ENCODE data around the gene ELANE.

ELANE gene

DNA sequence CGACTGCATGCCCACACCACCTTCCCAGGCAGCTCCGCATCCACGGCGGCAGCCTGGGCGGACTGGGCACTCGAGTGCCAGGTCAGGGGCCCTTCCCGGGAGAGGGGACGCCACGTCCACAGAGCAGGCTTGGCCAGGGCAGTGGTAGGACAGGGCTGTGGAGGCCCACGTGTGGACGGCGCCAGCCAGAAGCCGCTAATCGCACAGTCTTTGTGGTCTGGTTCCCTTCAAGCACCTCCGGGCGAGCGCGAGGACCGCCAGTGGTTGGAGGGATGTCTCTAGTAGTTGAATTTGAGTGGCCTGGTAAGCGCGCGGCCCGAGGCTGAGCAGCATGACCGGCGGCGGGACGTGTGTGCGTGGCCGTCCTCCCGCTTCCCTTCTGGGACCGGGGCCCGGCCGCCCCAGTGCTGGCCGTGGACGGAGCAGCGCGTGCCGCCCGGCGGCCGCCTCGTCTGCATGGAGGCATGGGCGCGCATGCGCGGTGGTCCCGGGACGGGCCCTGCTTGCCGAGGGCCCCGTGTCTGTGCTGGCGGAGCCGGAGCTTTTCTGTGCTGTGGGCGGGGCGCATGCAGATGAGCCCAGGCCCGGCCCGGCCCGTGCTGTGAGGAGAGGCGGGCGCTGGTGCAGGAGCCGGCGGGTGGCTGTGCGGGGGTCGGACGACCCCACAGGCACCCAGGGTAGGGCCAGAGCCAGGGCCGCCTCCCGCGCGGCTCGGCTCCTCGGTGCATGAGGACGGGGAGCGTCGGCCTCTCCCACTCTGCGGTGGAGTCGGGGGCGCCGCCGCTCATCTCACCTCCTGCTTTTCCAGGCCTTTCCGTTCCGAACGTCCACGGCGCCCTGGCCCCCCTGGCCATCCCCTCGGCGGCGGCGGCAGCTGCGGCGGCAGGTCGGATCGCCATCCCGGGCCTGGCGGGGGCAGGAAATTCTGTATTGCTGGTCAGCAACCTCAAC is 46.2 kb upstream of the ELANE start:
- TF ChIP-seq CTCF (IDR thresholded peaks at IDR 0.05), result no peak

DNA sequence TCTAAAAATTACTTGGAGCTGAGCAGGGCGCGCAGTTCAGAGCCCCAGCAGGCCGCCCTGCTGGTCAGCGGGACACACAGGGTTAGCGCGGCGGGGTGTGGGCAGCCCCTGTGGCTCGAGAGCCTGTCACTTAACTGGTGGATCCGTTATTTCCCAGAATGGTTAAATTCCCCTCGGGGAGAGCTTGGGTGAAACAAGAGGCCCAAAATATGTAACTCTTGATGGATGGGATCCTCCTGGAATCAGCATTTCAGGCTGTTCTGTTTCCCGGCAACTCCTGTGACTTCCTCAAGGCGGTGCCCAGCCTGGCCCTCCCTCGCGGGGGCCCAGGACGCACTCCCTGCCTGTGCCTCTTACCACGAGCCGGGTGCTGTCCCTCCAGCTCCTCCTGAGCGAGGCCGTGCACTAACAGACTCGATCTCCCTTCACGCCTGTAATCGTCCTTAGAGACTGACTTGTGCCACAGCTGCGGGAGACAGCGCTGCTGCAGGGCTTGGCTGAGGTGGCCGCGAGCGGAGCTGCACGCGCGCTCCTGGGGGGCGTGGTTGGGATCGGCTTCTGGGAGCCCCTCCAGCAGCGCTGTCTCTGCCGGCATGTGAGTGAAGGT is 45.2 kb upstream of the ELANE start:
- no peak for TF ChIP-seq CTCF (IDR thresholded peaks at IDR 0.05)

DNA sequence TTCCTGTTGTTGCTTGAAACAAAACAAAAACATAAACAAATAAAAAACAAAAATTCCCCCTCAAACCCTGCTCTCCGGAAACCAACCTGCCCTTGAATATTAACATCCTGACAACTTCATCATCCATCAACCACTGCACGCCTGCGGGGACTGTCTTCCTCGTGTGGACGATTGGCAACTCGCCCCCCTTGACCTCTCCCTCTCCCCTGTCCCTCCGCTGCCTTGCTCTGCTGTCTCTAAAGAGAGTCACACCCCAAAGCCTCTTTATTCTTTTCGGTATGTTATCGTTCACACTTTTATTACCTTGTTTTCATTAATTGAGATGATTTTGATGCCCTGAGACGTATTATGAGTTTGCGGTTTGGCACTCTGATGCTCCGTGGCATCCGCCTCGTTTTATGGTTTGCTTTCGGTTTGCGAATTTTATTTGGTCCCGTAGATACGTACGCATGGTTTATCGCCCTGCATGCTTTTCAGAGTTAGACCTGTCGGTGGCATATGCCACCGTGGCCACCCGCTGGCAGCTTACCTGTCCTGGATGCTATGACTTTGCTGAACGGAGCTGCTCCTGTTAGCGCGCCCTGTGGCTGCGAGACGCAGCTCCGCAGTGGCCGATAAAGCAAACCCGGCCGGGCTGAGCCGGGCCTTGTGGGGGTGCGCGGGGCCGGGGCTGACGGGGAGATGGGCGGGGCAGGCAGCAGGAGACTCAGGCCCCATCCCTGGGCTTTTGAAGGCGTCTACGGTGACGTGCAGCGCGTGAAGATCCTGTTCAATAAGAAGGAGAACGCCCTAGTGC is 44.3 kb upstream of the ELANE start:
- TF ChIP-seq CTCF (IDR thresholded peaks at IDR 0.05), result no peak

DNA sequence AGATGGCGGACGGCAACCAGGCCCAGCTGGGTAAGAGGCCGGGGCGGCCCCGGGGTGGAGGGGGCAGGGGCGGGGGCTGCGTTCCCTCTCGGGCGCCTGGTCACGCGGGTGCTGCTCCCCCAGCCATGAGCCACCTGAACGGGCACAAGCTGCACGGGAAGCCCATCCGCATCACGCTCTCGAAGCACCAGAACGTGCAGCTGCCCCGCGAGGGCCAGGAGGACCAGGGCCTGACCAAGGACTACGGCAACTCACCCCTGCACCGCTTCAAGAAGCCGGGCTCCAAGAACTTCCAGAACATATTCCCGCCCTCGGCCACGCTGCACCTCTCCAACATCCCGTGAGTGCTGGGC is 43.7 kb upstream of the ELANE start:
- no peak for TF ChIP-seq CTCF (IDR thresholded peaks at IDR 0.05)

- no peak for TF ChIP-seq CTCF (IDR thresholded peaks at IDR 0.05)
These were observed 41.8 kb upstream of the ELANE start for GRCh38 chr19:810077-810855.

DNA sequence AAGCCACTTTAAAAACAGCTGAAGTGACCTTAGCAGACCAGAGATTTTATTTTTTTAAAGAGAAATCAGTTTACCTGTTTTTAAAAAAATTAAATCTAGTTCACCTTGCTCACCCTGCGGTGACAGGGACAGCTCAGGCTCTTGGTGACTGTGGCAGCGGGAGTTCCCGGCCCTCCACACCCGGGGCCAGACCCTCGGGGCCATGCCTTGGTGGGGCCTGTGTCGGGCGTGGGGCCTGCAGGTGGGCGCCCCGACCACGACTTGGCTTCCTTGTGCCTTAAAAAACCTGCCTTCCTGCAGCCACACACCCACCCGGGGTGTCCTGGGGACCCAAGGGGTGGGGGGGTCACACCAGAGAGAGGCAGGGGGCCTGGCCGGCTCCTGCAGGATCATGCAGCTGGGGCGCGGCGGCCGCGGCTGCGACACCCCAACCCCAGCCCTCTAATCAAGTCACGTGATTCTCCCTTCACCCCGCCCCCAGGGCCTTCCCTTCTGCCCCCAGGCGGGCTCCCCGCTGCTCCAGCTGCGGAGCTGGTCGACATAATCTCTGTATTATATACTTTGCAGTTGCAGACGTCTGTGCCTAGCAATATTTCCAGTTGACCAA is 41.1 kb upstream of the ELANE start:
- TF ChIP-seq CTCF (IDR thresholded peaks at IDR 0.05), result no peak

Data from LNCAP (cell line).